Measurements from ENCODE around the gene THBS2.

THBS2 gene

GRCh38 chr6:169230946-169231789 lies 22.5 kb downstream of the THBS2 start:
- DNase-seq (ENCODE audit: low spot score) = no peak

GRCh38 chr6:169230322-169230665 lies 23.4 kb downstream of the THBS2 start:
- no peak for DNase-seq (ENCODE audit: low spot score)

- no peak for DNase-seq (ENCODE audit: low spot score)
Observed at GRCh38 chr6:169229615-169230321, 23.9 kb downstream of the THBS2 start.

- no peak for DNase-seq (ENCODE audit: low spot score)
Observed at GRCh38 chr6:169227116-169227515, 26.5 kb downstream of the THBS2 start.

- DNase-seq (ENCODE audit: low spot score) = no peak
Observed at GRCh38 chr6:169225887-169226286, 27.8 kb downstream of the THBS2 start.

GRCh38 chr6:169225131-169225576 lies 28.5 kb downstream of the THBS2 start:
- no peak for DNase-seq (ENCODE audit: low spot score)

- no peak for DNase-seq (ENCODE audit: low spot score)
Observed at GRCh38 chr6:169224716-169225115, 28.9 kb downstream of the THBS2 start.

- peak; percentile 72 for DNase-seq (ENCODE audit: low spot score)
Observed at GRCh38 chr6:169224185-169224695, 29.4 kb downstream of the THBS2 start.

GRCh38 chr6:169223006-169223405 lies 30.6 kb downstream of the THBS2 start:
- no peak for DNase-seq (ENCODE audit: low spot score)

GRCh38 chr6:169222126-169222525 lies 31.5 kb downstream of the THBS2 start:
- no peak for DNase-seq (ENCODE audit: low spot score)

GRCh38 chr6:169221264-169221663 lies 32.4 kb downstream of the THBS2 start:
- no peak for DNase-seq (ENCODE audit: low spot score)

- no peak for DNase-seq (ENCODE audit: low spot score)
Observed at GRCh38 chr6:169220068-169220964, 33.3 kb downstream of the THBS2 start.

GRCh38 chr6:169217972-169218371 lies 35.7 kb downstream of the THBS2 start:
- DNase-seq (ENCODE audit: low spot score) = no peak

- DNase-seq (ENCODE audit: low spot score) = no peak
Observed at GRCh38 chr6:169216830-169217229, 36.8 kb downstream of the THBS2 start.

GRCh38 chr6:169215201-169215681 lies 38.4 kb downstream of the THBS2 start:
- no peak for DNase-seq (ENCODE audit: low spot score)

GRCh38 chr6:169214789-169215188 lies 38.9 kb downstream of the THBS2 start:
- DNase-seq (ENCODE audit: low spot score) = peak; percentile 80

- DNase-seq (ENCODE audit: low spot score) = no peak
Observed at GRCh38 chr6:169213814-169214520, 39.7 kb downstream of the THBS2 start.

GRCh38 chr6:169212897-169213813 lies 40.5 kb downstream of the THBS2 start:
- DNase-seq (ENCODE audit: low spot score) = peak; percentile 88

- DNase-seq (ENCODE audit: low spot score) = no peak
Observed at GRCh38 chr6:169212436-169212835, 41.2 kb downstream of the THBS2 start.

- no peak for DNase-seq (ENCODE audit: low spot score)
Observed at GRCh38 chr6:169211881-169212280, 41.8 kb downstream of the THBS2 start.

All from hepatic stellate cell (primary cell).